Mucosa of stomach (tissue), 1 donor: ENCODE results near the gene CORO6.

Experiments
- H3K27me3 ChIP-seq: one replicate; pipeline ENCODE4 v1.7.0; 2013; ENCODE audit warnings: mild to moderate bottlenecking, low read length; ENCODE audit not compliant: control insufficient read depth, insufficient read depth
- H3K36me3 ChIP-seq: one replicate; pipeline ENCODE4 v1.7.0; 2013; ENCODE audit warnings: low read length; ENCODE audit not compliant: control insufficient read depth, insufficient read depth
- H3K4me1 ChIP-seq: one replicate; pipeline ENCODE4 v1.7.0; 2013; ENCODE audit warnings: mild to moderate bottlenecking, low read length; ENCODE audit not compliant: control insufficient read depth, insufficient read depth
- H3K4me3 ChIP-seq: one replicate; pipeline ENCODE4 v1.7.0; 2013; ENCODE audit warnings: low read length
- H3K9ac ChIP-seq: one replicate; pipeline ENCODE4 v1.7.0; 2013; ENCODE audit warnings: mild to moderate bottlenecking, low read length, moderate library complexity
- H3K9me3 ChIP-seq: one replicate; pipeline ENCODE4 v1.7.0; 2013; ENCODE audit warnings: mild to moderate bottlenecking, low read length, moderate library complexity; ENCODE audit not compliant: control insufficient read depth
- donor health status: Pancreatic carcinoma.

CORO6 gene

GRCh38 chr17:29575511-29576213 is 47.0 kb downstream of the CORO6 start:
- Histone ChIP-seq H3K4me1 (peaks cover 46% of the 10 kb centered on the region), H3K36me3 (peaks cover 4% of the 10 kb centered on the region), H3K4me3 (no peak overlapping the region), H3K9me3 (no peaks in the 10 kb centered on the region), H3K27me3 (no peaks in the 10 kb centered on the region), H3K9ac (no peak overlapping the region)

GRCh38 chr17:29574732-29575510 is 47.8 kb downstream of the CORO6 start:
- H3K36me3 ChIP-seq: peaks cover 4% of the 10 kb centered on the region
- H3K9me3 ChIP-seq: no peaks in the 10 kb centered on the region
- H3K9ac ChIP-seq: no peak overlapping the region
- H3K27me3 ChIP-seq: no peaks in the 10 kb centered on the region
- H3K4me3 ChIP-seq: no peak overlapping the region
- peaks cover 41% of the 10 kb centered on the region for H3K4me1 ChIP-seq

GRCh38 chr17:29573871-29574731 is 48.6 kb downstream of the CORO6 start:
- Histone ChIP-seq H3K9me3 (no peaks in the 10 kb centered on the region), H3K36me3 (peaks cover 4% of the 10 kb centered on the region), H3K27me3 (no peaks in the 10 kb centered on the region), H3K4me3 (no peak overlapping the region), H3K9ac (no peak overlapping the region), H3K4me1 (peaks cover 48% of the 10 kb centered on the region)

- Histone ChIP-seq H3K9me3 (no peaks in the 10 kb centered on the region), H3K36me3 (peaks cover 4% of the 10 kb centered on the region), H3K4me1 (peaks cover 50% of the 10 kb centered on the region), H3K9ac (no peak overlapping the region), H3K4me3 (no peak overlapping the region), H3K27me3 (no peaks in the 10 kb centered on the region)
These were observed 49.2 kb downstream of the CORO6 start for GRCh38 chr17:29573558-29573869.

- peaks cover 4% of the 10 kb centered on the region for H3K36me3 ChIP-seq
- H3K9me3 ChIP-seq: no peaks in the 10 kb centered on the region
- H3K4me1 ChIP-seq: peaks cover 50% of the 10 kb centered on the region
- H3K4me3 ChIP-seq: no peak overlapping the region
- H3K9ac ChIP-seq: no peak overlapping the region
- no peaks in the 10 kb centered on the region for H3K27me3 ChIP-seq
These were observed 49.8 kb downstream of the CORO6 start for GRCh38 chr17:29572691-29573557.

- Histone ChIP-seq H3K4me1 (peaks cover 50% of the 10 kb centered on the region), H3K9ac (no peak overlapping the region), H3K27me3 (no peaks in the 10 kb centered on the region), H3K4me3 (no peak overlapping the region), H3K9me3 (no peaks in the 10 kb centered on the region), H3K36me3 (peaks cover 4% of the 10 kb centered on the region)
These were observed 50.6 kb downstream of the CORO6 start for GRCh38 chr17:29571883-29572681.

GRCh38 chr17:29571486-29571882 is 51.2 kb downstream of the CORO6 start:
- no peak overlapping the region for H3K9ac ChIP-seq
- H3K36me3 ChIP-seq: peaks cover 4% of the 10 kb centered on the region
- no peaks in the 10 kb centered on the region for H3K27me3 ChIP-seq
- H3K9me3 ChIP-seq: no peaks in the 10 kb centered on the region
- H3K4me3 ChIP-seq: no peak overlapping the region
- peaks cover 50% of the 10 kb centered on the region for H3K4me1 ChIP-seq

GRCh38 chr17:29570521-29570920 is 52.2 kb downstream of the CORO6 start:
- no peak overlapping the region for H3K4me3 ChIP-seq

GRCh38 chr17:29569245-29569950 is 53.3 kb downstream of the CORO6 start:
- no peaks in the 10 kb centered on the region for H3K27me3 ChIP-seq
- no peaks in the 10 kb centered on the region for H3K36me3 ChIP-seq
- peaks cover 45% of the 10 kb centered on the region for H3K4me1 ChIP-seq
- peak overlapping the region; percentile 71 for H3K9ac ChIP-seq
- H3K4me3 ChIP-seq: peak overlapping the region; percentile 35
- H3K9me3 ChIP-seq: no peaks in the 10 kb centered on the region

More at GRCh38 chr17:29570521-29570920, 52.2 kb downstream of the CORO6 start:
- Histone ChIP-seq H3K9ac (no peak overlapping the region), H3K36me3 (no peaks in the 10 kb centered on the region), H3K27me3 (no peaks in the 10 kb centered on the region), H3K4me1 (peaks cover 53% of the 10 kb centered on the region), H3K9me3 (no peaks in the 10 kb centered on the region)

- H3K4me1 ChIP-seq: peaks cover 37% of the 10 kb centered on the region
- H3K9ac ChIP-seq: peak within 1 kb of the TSS; percentile 76
- H3K27me3 ChIP-seq: no peaks in the 10 kb centered on the region
- H3K4me3 ChIP-seq: peak within 1 kb of the TSS; percentile 77
- no peaks in the 10 kb centered on the region for H3K36me3 ChIP-seq
- no peaks in the 10 kb centered on the region for H3K9me3 ChIP-seq
These were observed 54.1 kb downstream of the CORO6 start, which contains the start of gene TP53I13 for GRCh38 chr17:29568331-29569244. Gene TP53I13, plus strand, starts transcription at chr17:29568701. Its CDS starts 58 bp downstream, at chr17:29568759.
